ENCODE measurements around the gene ABCA6. TPM values are rescaled to one million over a fixed set of nuclear protein-coding genes. Genes with fewer than 3 reads are reported as not detected.

Gene ABCA6
- polyA plus RNA-seq, 1 donor (not counting 4 experiments of a cell fraction or from before 2014, with no cell fraction given): 0.14 TPM

GRCh38 chr17:69134112-69134511 lies 7.6 kb downstream of the ABCA6 start:
- dilution Hi-C loops (cut with MboI; ENCODE audit: extremely low pct_ligation_motif_present, low sequenced_read_pairs): no loop called here
- Histone ChIP-seq H3K9ac (ENCODE audit: control insufficient read depth, extremely low read depth, insufficient read depth, low read length) (no peak overlapping the region), H3K9me3 (ENCODE audit: control insufficient read depth, low read depth, low read length) (no peaks in the 10 kb centered on the region), H3K36me3 (ENCODE audit: control insufficient read depth in 2 of 2, extremely low read depth in 1 of 2, insufficient read depth in 2 of 2, low read length in 2 of 2) (no peaks in the 10 kb centered on the region), H2AFZ (ENCODE audit: control insufficient read depth, low read length) (no peak overlapping the region), H4K20me1 (ENCODE audit: control insufficient read depth, extremely low read depth, insufficient read depth, low read length) (no peaks in the 10 kb centered on the region), H3K79me2 (ENCODE audit: control insufficient read depth, insufficient read depth, low read length) (no peaks in the 10 kb centered on the region), H3K4me2 (ENCODE audit: control insufficient read depth, extremely low read depth, insufficient read depth, low read depth, low read length) (no peak overlapping the region), H3K9me1 (ENCODE audit: control insufficient read depth, extremely low read depth, insufficient read depth, low read length) (no peaks in the 10 kb centered on the region), H3K27ac (ENCODE audit: control insufficient read depth, insufficient read depth, low read length) (no peak overlapping the region), H3K27me3 (ENCODE audit: control insufficient read depth, extremely low read depth, insufficient read depth, low read length) (no peaks in the 10 kb centered on the region), H3K4me1 (ENCODE audit: control insufficient read depth, extremely low read depth, insufficient read depth, low read length) (no peaks in the 10 kb centered on the region), H3K4me3 (ENCODE audit: control insufficient read depth in 2 of 3, extremely low read depth in 1 of 3, insufficient read depth in 2 of 3, low read depth in 1 of 3, low read length in 3 of 3) (no peak overlapping the region)
- TF ChIP-seq EZH2 (IDR thresholded peaks at IDR 0.05; ENCODE audit: low read length): no peak
- TF ChIP-seq, protein P1, sequence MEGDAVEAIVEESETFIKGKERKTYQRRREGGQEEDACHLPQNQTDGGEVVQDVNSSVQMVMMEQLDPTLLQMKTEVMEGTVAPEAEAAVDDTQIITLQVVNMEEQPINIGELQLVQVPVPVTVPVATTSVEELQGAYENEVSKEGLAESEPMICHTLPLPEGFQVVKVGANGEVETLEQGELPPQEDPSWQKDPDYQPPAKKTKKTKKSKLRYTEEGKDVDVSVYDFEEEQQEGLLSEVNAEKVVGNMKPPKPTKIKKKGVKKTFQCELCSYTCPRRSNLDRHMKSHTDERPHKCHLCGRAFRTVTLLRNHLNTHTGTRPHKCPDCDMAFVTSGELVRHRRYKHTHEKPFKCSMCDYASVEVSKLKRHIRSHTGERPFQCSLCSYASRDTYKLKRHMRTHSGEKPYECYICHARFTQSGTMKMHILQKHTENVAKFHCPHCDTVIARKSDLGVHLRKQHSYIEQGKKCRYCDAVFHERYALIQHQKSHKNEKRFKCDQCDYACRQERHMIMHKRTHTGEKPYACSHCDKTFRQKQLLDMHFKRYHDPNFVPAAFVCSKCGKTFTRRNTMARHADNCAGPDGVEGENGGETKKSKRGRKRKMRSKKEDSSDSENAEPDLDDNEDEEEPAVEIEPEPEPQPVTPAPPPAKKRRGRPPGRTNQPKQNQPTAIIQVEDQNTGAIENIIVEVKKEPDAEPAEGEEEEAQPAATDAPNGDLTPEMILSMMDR (optimal IDR thresholded peaks at IDR 0.05 in 1 of 3, IDR thresholded peaks at IDR 0.05 in 1 of 3, conservative IDR thresholded peaks at IDR 0.05 in 1 of 3; ENCODE audit: extremely low read depth in 1 of 3, insufficient read depth in 2 of 3, low read length in 3 of 3): no peak
- no peak for FAIRE-seq
- no peak for DNase-seq (ENCODE audit: low read depth, low spot score)

DNA sequence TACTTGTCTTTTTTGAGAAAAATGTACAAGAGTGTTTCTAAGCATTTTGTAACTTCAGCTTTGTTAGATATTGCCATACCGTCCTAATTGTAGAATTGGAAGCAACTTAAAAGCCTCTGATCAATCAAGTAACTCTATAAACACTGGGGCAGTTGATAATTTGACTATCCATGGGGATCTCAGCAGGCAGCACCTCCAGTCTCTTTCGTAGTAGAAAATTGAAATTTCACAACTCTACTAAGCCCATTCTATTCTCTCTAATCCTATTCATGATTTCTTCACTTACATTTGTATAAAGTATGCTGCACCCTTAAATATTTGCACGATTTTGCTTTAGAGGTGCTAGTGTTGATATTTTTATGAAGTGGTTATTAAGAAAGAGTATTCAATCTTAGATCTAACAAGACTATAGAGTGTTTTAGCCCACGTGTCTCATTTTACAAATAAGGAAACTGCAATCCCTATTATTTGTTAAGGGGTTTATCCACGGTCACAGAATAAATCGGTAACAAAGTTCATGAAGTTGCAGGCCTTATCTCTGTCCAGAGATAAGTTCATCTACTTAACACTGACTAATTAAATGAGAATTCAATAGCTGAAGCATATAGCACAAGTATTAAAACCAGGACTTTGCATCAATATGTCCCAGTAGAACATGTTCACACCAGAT lies 10.9 kb downstream of the ABCA6 start:
- DNase-seq (ENCODE audit: low read depth, low spot score): no peak
- H3K27me3 ChIP-seq (ENCODE audit: control insufficient read depth, extremely low read depth, insufficient read depth, low read length): no peaks in the 10 kb centered on the region
- H3K79me2 ChIP-seq (ENCODE audit: control insufficient read depth, insufficient read depth, low read length): no peaks in the 10 kb centered on the region
- H3K36me3 ChIP-seq (ENCODE audit: control insufficient read depth in 2 of 2, extremely low read depth in 1 of 2, insufficient read depth in 2 of 2, low read length in 2 of 2): no peaks in the 10 kb centered on the region
- H3K9me1 ChIP-seq (ENCODE audit: control insufficient read depth, extremely low read depth, insufficient read depth, low read length): no peaks in the 10 kb centered on the region
- no peak overlapping the region for H3K4me2 ChIP-seq (ENCODE audit: control insufficient read depth, extremely low read depth, insufficient read depth, low read depth, low read length)
- no peak for FAIRE-seq
- H4K20me1 ChIP-seq (ENCODE audit: control insufficient read depth, extremely low read depth, insufficient read depth, low read length): no peaks in the 10 kb centered on the region
- no peak overlapping the region for H3K9ac ChIP-seq (ENCODE audit: control insufficient read depth, extremely low read depth, insufficient read depth, low read length)
- H3K9me3 ChIP-seq (ENCODE audit: control insufficient read depth, low read depth, low read length): no peaks in the 10 kb centered on the region
- TF ChIP-seq, protein P1 (optimal IDR thresholded peaks at IDR 0.05 in 1 of 3, IDR thresholded peaks at IDR 0.05 in 1 of 3, conservative IDR thresholded peaks at IDR 0.05 in 1 of 3; ENCODE audit: extremely low read depth in 1 of 3, insufficient read depth in 2 of 3, low read length in 3 of 3): no peak
- TF ChIP-seq EZH2 (IDR thresholded peaks at IDR 0.05; ENCODE audit: low read length): no peak
- no peak overlapping the region for H2AFZ ChIP-seq (ENCODE audit: control insufficient read depth, low read length)
- no peaks in the 10 kb centered on the region for H3K4me1 ChIP-seq (ENCODE audit: control insufficient read depth, extremely low read depth, insufficient read depth, low read length)
- H3K27ac ChIP-seq (ENCODE audit: control insufficient read depth, insufficient read depth, low read length): no peak overlapping the region
- dilution Hi-C loops (cut with MboI; ENCODE audit: extremely low pct_ligation_motif_present, low sequenced_read_pairs): no loop called here
- H3K4me3 ChIP-seq (ENCODE audit: control insufficient read depth in 2 of 3, extremely low read depth in 1 of 3, insufficient read depth in 2 of 3, low read depth in 1 of 3, low read length in 3 of 3): no peak overlapping the region

Measured in keratinocyte (primary cell).